SK-N-MC (cell line): ENCODE data around the gene SLC43A2.

Experiments used
- EZH2 ChIP-seq: fragments of 200-600 bp; sonication (generic); IDR thresholded peaks from one replicate; pipeline ENCODE4 v1.6.1; 2017; ENCODE audit warnings: antibody characterized with exemption
- POLR2AphosphoS5 ChIP-seq: IDR thresholded peaks from 2 replicates; pipeline ENCODE4 v1.6.1; 2012; ENCODE audit warnings: mild to moderate bottlenecking, low read depth, low read length, borderline replicate concordance

DNA sequence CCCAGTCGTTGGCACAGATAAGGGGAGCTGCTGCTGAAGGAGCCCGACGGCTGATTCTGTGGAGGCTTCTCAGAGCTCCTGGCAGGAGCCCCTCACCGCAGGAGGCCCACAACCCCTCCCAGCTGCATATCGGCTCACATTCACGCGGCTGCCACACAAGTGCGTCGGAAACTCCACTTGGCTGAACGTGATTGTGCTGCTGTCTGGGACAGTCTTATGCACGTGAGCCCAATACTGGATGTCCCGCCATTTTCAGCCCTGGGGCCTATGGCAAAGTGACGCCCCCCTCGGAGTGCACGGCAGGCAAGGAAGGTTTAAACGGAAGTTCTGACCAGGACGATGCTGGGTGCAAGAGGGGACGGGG, 57.3 kb downstream of the SLC43A2 start:
- no peak for TF ChIP-seq POLR2AphosphoS5
- no peak for TF ChIP-seq EZH2
